Fibroblast of upper back skin (primary cell): Measurements from ENCODE around the gene TMEM243.

Source experiments
- DNase-seq: peaks from one replicate; pipeline ENCODE4 v3.0.0-alpha.2; 2013

The TMEM243 gene

DNA sequence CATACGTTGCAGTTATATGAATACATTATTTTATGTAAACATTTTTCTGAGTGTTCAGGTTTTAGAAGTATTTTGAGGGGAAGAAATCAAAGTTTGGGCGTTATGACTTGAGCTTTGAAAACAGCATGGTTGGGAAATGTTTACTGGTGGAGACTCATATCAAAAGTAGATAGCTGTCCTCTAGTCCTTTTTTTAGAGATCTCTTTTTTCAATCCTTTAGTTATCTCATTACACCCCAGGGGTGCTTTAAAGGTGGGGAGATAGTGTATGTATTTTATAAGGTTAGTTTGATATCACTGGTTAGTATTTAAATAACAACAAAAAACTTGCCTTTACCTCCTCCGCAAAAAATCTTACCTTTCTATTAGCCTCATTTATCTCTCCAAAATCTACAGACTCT, 65.0 kb downstream of the TMEM243 start:
- no peak for DNase-seq

DNA sequence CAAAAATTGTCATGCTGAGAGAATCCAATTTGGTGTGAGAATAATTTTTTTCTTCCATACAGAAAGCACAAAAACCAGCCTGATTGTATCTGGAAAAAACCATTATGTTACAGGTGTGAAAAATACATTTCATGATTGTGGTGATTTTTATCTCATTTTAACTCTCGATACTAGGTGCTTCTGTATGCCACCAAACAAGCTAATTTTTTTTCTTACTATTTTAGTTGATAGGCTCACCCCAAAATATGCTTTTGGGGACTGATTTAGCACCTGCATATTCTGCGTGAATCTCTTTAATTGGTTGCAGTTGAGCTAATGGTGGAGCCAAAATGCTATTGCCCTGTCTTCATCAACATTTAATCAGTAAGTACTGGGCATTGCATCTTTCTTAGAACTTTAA, 65.4 kb downstream of the TMEM243 start:
- no peak for DNase-seq

DNA sequence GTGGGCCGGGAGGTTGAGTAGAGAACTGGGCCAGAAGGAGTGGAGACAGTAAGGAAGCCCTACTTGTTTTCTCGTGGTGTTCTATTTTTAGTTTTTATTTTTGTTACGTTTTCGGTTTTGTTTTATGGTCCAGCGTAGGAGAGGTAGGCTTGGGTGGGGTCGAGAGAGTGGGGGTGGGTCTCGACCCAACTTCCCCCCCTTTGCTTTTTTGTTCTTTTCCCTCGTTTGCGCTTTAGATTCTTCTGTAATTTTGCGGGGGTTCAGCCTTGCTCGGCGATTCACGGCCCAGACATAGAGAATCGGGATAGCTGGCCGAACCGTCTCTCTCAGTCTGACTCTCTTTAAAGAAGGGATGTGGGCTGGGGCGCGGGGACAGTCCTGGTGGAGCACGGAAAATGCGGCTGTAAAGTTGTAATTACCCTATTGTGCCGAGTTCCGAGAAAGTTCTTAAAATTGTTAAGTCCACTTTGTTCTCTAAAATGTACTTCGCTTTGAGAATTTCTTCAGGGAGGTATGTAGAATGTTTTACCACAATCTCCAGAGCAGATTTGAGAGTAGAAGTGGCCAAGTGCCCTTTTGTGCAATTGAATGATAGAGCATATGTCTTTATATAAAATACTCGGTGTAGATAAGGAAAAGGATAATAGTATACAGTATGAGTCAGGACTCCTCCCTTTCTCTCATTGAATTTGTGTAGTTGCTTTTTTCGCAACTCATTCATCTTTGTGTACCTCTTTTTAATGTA, 66.5 kb downstream of the TMEM243 start:
- peak; percentile 10 for DNase-seq

DNA sequence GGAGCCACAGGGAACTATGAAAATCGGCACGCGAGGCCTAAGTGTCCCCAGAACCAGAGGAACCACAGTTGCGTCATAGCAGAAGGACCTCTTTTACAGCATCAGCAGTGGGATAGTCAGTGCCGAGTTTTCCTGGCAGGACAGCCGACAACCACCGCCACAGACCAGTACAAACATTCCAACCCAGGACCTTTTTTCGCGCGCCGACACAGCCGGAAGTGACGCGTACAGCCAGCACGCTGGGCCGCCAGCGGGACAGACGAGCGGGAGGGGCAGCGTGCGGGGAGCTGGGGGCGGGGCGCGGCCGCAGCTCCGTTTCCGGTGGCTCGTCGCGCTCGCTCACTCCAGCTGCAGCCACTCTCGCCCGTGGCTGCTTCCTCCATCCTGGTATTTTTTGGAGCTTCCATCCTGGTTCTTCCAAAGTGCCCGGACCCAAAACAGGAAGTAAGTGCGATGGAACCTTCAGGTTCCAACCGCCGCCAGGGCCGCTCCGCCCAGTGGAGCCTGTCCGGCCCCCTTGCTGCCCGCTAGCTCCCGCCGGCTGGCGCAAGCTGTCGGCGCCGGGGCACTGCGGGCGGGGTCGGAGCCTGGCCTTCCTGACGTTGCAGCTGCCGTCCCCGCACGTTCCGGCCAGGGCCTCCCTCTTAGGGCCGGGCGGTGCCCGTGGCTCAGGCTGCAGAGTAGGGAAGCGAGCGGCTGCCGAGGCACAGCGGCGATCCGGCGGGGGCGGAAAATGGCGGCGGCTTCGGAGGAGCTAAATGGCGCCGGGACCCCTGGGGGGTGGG, 67.2 kb downstream of the TMEM243 start, which contains the start of gene DMTF1:
TSS of gene DMTF1 (plus strand) at position 342 of the 785 bp plus-strand sequence. CDS start 12,489 bp downstream, outside the sequence.
- DNase-seq, result peak; percentile 97

DNA sequence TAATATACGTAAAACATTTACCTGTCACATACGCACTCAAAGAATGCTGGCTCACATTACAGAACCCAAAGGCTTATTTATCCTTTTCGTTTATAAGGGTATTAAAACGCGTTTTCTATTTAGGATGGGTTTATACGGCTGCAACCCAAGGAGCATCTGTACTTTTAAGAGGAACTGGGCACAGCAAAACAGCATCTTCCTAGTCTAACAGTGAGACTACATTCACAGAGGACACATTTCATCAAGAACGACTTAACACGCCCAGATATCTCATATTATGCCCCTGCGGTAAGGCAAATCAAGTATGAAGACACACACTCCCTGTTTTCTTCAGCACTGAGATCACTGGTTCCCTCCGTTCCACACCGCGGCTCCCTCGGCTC, 67.8 kb downstream of the TMEM243 start:
- DNase-seq, result no peak

DNA sequence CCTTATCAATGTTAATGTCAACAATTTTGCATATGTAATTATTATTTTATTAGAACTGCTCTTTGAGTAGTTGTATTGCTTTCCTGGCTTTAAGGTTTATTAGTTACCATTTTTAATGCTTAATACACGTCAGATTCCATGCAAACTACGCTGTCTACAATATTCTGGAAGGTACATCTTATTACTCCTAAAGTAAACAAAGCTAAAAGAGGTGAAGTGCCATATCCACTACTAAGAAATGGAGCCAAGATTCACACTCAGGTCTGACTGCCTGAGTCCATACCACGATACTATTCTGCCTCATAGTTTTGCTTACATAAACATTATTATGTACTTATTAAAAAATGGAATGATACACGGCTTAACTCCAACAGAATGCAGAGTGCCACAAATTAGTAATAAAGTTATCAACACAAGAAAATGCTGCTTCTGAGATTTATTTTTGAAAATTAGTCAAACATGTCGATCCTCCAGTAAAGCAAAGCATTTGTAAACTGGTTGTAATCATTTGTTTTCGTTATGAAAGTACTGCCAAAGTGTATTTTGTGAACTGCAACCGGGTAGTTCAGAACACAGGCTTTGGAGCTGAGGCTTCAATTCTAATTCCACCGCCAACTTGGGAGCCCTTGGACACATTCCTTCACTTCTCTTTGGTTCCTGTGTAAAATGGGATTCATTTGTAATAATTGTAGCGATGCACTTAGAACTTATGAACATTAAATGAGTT, 68.4 kb downstream of the TMEM243 start:
- DNase-seq, result no peak

DNA sequence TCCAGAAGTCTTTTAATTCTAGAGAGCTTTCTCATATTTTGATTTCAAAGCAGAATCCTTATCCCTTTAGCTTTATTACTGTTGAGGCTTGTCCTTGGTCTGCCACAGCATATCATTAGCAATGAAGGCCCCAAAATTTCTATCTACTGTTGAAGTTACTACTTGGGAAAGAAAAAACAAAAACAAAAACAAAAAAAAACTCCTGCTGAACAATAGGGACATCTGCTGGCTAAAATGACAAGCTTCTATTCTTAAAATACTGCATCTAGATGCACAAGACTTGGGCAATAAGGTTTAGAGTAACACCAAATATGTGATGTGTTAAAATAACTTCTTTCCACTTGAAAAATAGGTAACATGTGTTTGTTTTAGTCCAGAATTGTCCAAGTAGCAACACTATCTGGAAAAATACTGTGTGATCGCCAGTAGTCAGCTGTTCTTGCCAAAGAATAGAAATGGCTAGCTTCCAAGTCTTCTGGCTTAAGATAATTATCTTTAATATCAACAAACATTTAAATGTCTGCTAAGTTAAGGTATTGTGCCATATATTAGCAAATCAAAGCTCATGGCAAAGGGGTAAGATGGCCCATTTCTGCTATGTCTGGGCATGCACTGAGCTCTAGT, 71.1 kb downstream of the TMEM243 start:
- no peak for DNase-seq

DNA sequence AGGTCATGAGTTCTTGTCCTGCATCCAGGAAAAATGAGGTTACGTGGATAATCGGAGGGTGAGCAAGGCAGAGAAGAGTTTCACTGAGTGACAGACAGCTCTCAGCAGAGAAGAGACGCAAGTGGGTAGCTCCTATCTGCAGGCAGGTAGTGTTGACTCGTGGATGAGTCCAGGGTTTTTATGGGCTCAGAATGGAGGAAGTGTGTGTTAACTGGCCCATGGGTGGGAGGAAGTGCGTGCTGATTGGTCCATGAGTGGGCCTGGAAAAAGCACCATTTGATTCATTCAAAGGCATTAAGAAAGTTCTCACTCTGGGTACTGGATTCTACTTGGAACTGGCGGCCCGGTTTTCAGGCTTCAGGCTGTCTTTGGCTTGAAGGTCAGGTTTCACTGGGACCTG, 72.0 kb downstream of the TMEM243 start:
- no peak for DNase-seq

DNA sequence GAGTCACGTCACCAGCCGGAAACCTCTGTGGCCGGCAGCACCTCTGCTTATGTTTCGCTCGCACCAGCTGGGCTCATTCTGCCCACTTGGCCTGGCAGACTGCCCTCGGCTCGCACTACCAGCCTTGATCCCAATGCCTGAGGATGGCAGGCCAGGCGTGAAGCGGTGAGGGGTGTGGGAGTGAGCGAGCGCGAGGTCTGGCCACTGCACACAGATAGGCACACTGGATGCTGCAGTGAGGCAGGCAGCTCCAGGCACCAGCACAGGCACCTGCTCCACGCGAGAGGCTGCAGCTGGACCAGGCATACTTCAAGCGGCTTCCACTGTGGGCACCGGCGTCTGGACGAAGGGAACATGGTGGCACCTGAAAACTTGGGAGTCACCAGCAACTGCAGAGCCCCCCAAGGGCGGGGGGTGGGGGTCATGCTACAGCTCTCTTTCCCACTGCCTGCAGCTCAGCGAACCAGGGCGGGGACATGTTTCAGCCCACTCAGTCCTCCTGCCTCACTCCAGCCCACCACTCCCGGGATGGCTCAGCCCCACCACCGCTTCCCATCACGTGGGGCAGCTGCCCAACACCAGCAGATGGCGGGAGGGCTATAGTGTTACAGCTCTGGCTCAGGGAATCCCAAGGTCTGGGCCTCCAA, 72.7 kb downstream of the TMEM243 start:
- DNase-seq, result no peak
